Activated CD4-positive, alpha-beta T cell treated with anti-CD3 and anti-CD28 coated beads, Interleukin-2, amount 50 U/mL, for 48 hours (primary cell): ENCODE results near the gene CHST11.

ENCODE experiments used
- DNase-seq, 2 experiments: peaks; one replicate each; pipeline ENCODE4 v3.0.0-alpha.2; 2020

Gene CHST11

DNA sequence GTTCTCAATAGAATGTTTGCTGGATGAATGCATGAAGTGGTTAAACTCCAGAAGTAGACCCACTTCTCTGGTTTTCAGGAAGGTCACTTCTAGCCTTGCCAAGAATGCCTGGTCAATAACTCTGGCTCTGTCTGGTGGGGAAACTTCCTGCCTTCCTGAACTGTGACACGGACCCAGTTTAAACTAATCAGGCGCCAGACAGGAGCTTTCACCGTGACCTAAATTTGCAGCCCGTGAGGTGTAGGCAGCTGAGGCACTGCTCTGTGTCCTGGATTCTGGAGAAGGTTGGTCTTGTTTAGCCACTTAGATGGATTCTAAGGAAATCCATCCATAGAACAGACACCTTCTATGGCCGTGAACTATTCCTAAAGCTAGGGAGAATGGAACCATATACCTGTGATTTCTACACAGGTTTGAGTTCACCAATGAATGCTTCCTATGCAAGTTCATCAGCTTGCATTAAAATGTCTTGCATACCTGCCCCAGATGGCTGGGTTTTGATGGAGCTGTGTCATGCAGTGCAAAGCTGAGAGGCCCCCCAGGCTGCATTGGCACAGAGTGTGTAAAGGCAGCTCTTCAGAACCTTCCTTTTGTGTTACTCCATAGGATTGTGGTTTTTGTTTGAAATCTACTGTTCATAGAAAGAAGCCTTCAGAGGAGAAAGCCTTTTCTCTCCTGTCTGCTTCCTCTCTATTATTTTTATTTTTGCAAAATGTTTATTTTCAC is 4.4 kb downstream of the CHST11 start:
- no peak for DNase-seq

- DNase-seq = no peak
These were observed 5.6 kb downstream of the CHST11 start for GRCh38 chr12:104462325-104462724.

- no peak for DNase-seq
These were observed 6.2 kb downstream of the CHST11 start for GRCh38 chr12:104462931-104463339.

GRCh38 chr12:104463368-104463767 is 6.6 kb downstream of the CHST11 start:
- no peak for DNase-seq

DNA sequence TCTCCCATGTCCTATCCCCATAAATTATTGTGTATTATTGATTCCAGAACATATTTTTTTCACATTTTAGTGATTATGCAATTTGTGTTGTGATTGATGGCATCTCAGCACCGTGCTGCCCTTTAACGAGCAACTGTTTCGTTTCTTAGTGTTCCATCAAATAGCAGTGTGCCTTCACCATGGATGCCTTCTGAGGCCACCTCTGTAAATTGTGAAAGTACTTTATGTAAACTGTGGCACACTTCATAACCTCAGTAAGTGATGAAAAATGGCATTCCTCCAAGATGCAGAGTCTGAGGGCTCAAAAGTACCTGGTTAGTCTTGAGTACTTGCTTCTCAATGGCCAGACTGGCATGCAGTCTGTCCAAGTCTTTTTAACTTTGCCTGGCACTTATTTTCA is 8.2 kb downstream of the CHST11 start:
- DNase-seq = no peak

DNA sequence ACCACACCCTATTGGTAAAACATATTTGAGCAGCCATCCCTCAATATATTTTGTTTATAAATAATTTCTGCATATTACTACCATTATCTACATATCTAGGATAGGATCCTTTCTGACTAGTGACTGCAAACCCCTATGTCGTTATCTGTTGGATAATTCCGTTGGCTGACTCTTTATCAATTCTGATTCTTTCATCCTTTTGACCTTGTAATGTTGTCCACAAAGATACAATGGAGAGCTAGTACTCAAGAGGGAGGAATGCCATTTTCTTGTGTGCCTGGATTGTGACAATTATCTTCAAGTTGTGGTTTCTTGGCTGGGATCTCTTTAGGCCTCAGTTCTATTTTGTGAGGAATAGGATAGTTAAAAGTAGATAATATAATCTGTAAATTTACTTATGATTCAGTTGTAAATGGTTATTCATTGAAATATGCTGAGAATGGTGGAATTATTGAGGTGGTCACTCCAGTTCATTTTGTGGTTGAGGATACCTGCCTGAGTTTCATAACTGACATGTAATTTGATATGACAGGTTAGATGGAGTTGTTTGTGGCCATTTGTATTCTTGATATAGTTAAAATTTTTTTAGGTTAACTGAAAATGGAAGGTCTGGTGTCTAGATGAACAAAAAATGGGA is 10.1 kb downstream of the CHST11 start:
- DNase-seq = no peak

DNA sequence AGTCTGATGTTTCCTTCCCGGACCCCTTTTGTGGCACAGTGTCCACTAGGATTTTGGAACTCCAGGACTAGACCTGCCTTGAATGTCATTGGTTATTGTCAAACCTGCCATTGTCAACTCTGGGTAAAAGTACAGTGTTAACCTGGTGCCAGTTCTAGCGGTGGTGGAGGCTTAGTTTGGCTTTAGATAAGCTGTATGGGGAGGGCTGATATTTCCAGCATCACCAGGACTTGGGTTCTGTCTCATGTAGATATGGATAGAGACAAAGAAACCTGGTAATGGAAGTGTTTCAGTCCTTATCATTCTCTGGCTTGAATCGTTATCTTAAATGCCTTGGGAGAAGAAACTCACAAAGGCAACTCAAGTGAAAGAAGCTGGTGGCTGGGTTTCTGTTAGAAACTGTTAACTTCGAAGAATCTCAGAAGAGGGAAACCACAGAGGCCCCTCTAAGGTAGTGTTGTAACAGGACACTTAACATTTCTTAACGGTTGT is 10.6 kb downstream of the CHST11 start:
- no peak for DNase-seq

DNA sequence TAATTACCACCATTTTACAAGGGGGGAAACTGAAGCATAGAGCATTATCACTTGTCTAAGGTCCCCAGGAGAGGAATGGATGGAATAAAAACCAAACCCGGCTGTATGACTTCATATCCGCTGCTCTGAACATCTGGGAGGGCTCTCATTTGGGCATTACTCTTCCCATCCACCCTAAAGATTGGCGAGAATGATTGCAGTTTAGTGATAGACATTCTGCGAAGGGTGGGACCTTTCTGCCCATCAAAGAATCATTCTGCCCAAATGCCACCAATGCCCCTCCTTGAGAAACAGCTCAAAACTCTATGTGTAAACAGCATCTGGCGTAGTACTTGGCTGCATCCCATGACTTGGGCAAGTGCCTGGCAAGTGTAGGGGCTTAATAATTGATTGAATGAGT is 11.6 kb downstream of the CHST11 start:
- no peak for DNase-seq

- no peak for DNase-seq
These were observed 12.3 kb downstream of the CHST11 start for GRCh38 chr12:104469066-104469465.

DNA sequence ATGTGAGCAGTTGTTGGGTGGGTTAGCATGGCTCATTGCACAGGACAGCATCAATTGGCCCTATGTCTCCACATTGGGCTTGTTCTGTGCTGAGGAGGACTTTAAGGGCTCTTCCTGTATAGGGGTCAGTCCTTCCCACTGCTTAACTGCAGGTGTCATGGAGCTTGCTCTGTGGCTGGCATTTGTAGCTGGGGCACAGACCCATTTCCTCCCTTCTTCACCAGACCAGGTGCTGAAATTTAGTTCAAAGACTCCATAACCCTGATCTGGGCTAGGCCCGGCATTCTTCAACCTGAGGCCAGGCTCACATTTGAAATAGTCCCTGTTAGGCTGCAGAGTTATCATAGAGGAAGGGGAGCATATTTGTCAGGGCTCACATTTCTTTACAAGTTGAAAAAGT is 12.8 kb downstream of the CHST11 start:
- no peak for DNase-seq

DNA sequence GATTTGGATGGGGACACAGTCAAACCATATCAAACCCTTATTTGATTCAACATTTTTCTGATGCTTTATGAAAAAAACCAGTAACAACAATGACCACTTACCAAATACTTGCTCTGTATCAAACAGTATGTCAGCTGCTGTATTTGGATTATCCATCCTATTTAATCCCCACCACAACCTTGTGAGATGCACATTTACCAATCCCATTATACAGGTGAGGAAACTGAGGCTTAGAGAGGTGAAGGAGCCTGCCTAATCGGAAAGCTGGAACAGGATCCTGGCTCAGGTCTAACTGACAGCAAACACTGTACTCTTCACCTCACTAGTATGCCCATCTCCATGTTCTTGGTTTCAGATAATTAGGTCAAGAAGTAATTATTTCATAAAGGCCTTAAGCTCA is 13.8 kb downstream of the CHST11 start:
- DNase-seq = no peak

- DNase-seq = no peak
These were observed 14.6 kb downstream of the CHST11 start for GRCh38 chr12:104471336-104471735.

- DNase-seq = no peak
These were observed 16.0 kb downstream of the CHST11 start for GRCh38 chr12:104472748-104473147.

DNA sequence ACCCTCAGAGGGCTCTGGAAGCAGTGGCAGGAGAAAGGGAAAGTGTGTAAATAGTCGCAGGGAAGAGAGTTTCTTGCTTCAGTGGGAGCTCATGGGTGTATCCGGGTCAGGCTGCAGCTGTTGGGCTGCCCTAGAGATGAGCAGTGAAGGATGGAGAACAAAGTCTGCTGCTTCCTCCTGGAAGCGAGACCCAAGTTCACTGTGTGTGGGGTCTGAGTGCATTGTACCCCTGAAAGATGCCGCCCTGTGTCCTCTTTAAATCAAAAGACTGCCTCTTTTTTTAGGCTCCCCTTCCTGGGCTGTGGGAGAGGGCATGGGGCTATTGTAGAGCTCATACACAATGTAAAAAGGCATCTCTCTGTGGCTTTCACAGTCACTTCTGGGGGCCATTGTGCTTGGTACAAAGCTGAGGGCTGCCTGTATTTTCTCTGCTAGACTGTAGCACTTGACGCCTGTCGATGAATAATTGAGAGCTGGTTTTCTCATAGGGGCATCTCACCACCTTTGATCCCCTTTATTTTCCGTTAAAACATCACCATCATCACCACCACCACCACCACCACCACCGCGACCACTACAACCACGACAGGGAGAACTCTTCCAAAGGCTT is 16.7 kb downstream of the CHST11 start:
- no peak for DNase-seq

- no peak for DNase-seq
These were observed 18.5 kb downstream of the CHST11 start for GRCh38 chr12:104475271-104475670.

- DNase-seq = no peak
These were observed 21.0 kb downstream of the CHST11 start for GRCh38 chr12:104477510-104478390.

- DNase-seq = peak; percentile 34 to 50
These were observed 21.8 kb downstream of the CHST11 start for GRCh38 chr12:104478396-104479122.

DNA sequence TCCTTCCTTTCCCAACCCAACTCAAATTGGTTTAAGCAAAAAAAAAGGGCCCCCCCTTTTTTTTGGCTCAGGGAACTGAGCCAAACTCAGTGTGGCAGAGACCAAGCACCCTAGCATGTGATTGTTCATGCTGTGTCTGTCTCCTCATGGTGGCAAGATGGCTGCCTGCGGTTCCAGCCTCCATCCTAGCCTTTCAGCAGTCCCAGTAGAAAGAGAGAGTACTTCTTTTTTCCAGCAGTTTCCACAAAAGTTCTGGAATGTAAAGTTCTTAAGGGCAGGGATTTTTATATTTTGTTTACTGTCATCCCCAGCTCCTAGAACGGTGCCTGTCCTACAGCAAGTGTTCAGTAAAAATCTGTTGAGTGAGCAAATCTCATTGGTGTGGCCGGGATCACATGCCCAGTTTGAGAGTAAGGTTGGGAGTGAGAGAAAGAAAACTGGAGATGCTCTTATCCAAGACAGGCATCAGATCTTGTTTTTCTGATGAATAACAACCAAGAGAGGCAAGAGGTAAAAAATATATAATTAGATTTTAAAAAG is 22.4 kb downstream of the CHST11 start:
- DNase-seq = no peak

DNA sequence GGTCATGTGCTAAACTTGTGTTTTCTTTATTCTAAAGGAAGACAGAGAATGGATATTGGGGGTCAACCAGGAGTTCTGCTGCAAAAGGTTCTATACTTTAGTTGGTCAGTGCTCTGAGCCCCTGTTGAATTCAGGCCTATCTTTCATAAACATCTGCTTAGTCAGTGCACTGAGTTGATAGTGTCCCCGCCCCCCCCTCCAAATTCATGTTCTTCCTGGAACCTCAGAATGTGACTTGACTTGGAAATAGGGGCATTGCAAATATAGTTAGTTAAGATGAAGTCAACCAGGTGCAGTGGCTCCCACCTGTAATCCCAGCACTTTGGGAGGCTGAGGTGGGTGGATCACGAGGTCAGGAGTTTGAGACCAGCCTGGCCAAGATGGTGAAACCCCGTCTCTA is 23.3 kb downstream of the CHST11 start:
- DNase-seq = no peak

- no peak for DNase-seq
These were observed 24.2 kb downstream of the CHST11 start for GRCh38 chr12:104480826-104481440.

GRCh38 chr12:104482113-104482512 is 25.4 kb downstream of the CHST11 start:
- no peak for DNase-seq

DNA sequence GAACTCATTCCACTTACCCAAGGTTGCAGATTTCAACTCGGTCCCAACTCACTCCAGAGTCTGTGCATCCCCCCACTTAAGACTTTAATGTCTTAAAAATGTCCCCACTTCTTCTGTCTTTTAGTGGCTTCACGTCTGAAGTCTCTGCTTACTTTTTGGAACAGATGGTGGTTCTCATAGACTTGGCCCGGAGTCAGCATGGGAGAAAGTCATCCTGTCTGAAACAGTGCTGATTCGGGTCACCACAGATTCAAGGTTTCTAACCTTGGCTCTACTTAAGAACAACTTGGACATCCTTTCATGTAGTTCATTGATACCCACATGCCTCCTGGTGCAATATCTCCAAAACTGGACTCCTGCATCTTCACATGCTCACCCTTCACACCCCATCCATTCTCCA is 26.0 kb downstream of the CHST11 start:
- no peak for DNase-seq
